Rectal smooth muscle tissue (tissue), 1 donor: ENCODE results near the gene NUAK1.

Source experiments
- H3K27ac ChIP-seq: one replicate; pipeline ENCODE4 v1.7.0; 2013; ENCODE audit warnings: low read depth, low read length, inconsistent platforms
- H3K27me3 ChIP-seq: one replicate; pipeline ENCODE4 v1.7.0; 2013; ENCODE audit warnings: low read length; ENCODE audit not compliant: control insufficient read depth, insufficient read depth
- H3K36me3 ChIP-seq: one replicate; pipeline ENCODE4 v1.7.0; 2013; ENCODE audit warnings: low read length; ENCODE audit not compliant: control insufficient read depth, insufficient read depth
- H3K4me1 ChIP-seq: one replicate; pipeline ENCODE4 v1.7.0; 2013; ENCODE audit warnings: low read length; ENCODE audit not compliant: control insufficient read depth, insufficient read depth
- H3K4me3 ChIP-seq: one replicate; pipeline ENCODE4 v1.7.0; 2013; ENCODE audit warnings: low read length
- H3K9ac ChIP-seq: one replicate; pipeline ENCODE4 v1.7.0; 2013; ENCODE audit warnings: low read length

NUAK1 gene

DNA sequence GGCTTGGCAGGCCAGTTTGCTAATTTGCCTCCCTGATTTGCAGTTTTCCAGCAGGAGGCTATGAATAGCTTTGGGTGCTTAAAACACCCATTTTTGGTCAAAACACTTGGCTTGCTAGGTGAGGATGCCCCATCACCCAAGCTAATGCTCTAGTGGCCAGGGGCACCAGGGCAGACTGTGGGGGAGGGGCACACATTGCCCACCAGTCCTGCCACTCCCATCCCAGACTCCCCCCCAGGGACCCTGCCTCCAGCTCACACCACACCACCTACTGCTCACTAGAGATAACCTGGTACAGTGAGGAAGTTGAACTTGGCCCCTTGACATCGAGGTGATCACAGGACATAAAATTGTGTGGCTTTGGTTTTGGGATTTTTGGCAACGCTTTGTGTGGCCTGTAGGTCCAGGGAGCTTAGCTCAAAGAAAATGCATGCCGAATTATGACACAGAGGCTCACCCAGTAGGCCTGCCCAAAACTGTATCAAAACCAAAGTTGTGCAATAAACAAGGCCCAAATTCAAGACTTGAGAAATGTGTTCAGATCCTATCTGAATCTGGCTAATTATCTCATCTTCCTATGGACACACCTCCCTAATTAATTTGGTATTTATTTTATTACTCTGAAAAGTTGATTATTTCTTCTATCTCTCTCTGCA, 4.3 kb downstream of the NUAK1 start:
- Histone ChIP-seq H3K36me3 (no peaks in the 10 kb centered on the region), H3K27me3 (no peaks in the 10 kb centered on the region), H3K27ac (no peak overlapping the region), H3K4me1 (peaks cover 7% of the 10 kb centered on the region), H3K4me3 (no peak overlapping the region), H3K9ac (no peak overlapping the region)

DNA sequence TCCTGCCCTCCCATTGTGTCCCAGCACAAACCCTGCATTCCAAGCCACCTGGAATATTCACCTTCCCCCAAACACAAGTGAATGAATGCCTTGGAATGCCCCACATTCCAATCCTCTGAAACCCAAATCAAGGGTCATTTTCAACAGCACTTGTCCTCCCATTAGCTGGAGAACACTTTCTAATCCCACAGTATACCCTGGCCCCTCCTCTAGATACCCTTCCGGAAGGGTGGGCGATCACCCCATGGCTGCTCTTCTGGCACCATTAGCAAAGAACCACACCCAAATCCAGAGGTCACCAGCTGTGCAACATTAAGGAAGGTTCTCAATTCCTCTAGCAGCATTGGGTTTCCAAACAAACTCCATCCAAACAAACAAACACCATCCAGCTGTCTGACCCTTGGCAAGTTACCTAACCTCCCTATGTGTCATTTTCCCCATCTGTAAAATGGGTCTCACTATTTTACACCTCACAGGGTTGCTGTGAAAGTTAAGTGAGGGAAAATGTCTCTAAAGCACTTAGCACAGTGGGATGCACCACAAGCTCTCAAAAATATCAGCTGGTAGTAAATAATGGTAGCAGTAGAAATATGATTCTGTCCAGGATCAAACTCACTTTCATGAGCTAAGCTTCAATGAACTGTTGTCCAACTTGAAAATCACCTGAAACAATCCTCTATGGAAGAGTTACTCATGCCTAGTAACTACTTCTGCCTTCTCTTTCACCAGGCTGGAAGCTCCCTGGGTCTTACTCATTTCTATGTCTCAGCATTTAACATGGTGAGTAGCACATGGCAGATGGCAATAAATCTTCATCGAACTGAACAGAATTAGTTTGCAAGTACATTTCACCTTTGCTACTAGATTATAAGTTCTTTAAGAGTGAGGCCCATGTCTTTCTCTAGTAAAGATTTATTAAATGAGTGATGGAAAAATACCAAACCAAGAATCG, 5.3 kb downstream of the NUAK1 start:
- Histone ChIP-seq H3K27ac (no peak overlapping the region), H3K4me3 (no peak overlapping the region)

DNA sequence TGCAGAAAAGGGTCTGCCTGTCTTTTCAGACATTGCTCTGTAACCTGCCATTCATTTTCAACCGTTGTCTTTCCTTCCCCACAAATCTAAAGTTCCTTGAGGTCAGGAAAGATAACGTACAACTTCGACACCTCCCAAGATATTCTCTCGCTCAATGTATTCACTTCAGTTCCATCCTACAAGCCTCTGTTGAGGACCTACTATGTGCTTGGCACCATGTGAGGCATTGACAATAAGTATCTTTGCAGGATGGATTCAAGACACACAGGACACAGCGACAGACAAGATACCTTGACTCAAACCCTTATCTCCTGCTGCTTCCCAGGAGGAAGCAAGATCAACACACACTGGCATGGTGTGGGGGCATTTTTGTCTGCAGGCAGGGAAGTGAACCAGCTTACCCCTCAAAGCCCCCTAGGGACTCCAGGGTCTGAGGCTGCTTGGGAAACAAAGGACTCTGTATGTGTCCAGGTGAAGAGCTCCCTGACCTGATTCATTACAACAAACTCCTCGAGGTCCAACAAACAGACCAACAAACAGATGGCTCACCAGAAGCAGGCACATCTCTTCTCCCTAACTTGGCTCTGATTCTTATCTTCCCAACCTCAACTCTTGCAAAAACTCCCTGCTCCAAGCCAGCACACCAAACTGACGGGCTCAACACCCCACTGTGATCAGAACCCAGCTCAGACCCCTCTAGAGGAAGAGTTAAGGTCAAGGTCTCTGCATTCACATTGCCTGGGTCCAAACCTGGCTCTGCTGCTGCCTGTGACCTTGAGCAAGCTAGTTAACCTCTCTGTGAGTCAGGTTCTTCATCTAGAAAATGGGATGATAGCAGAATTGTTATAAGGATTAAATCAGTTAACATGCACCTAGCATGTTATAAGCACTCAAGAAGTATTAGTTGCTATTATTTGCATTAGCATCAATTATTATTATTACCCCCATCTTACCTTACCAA, 6.3 kb downstream of the NUAK1 start:
- Histone ChIP-seq H3K4me1 (peaks cover 7% of the 10 kb centered on the region), H3K9ac (no peak overlapping the region), H3K4me3 (no peak overlapping the region), H3K27me3 (no peaks in the 10 kb centered on the region), H3K27ac (no peak overlapping the region), H3K36me3 (no peaks in the 10 kb centered on the region)

More for the DNA sequence above, 5.3 kb downstream of the NUAK1 start:
- no peak overlapping the region for H3K9ac ChIP-seq
- no peaks in the 10 kb centered on the region for H3K27me3 ChIP-seq
- peaks cover 7% of the 10 kb centered on the region for H3K4me1 ChIP-seq
- no peaks in the 10 kb centered on the region for H3K36me3 ChIP-seq

DNA sequence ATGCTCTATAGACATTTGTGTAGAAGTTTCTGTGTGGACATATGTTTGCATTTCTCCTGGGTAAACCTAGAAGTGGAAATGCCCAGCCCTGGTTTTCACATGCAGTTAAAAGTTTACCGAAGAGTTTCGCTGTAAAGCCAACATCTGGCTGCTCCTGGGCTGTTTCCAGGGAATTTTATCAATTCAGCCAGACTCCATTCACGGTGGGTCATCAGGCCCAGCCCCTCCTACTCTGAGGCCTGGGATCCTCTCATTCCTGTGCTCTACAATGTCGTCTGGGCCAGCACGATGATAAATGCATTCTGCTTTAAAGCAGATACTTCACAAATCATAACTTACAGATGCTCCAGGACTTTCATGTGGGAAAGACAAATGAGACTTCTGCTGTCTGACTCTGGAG, 7.1 kb downstream of the NUAK1 start:
- Histone ChIP-seq H3K4me3 (no peak overlapping the region), H3K27me3 (no peaks in the 10 kb centered on the region), H3K9ac (no peak overlapping the region), H3K36me3 (no peaks in the 10 kb centered on the region), H3K4me1 (peaks cover 7% of the 10 kb centered on the region), H3K27ac (no peak overlapping the region)

GRCh38 chr12:106130474-106131113, 8.2 kb downstream of the NUAK1 start:
- no peaks in the 10 kb centered on the region for H3K27me3 ChIP-seq
- no peak overlapping the region for H3K9ac ChIP-seq
- H3K4me3 ChIP-seq: no peak overlapping the region
- no peaks in the 10 kb centered on the region for H3K36me3 ChIP-seq
- peaks cover 5% of the 10 kb centered on the region for H3K4me1 ChIP-seq
- no peak overlapping the region for H3K27ac ChIP-seq

DNA sequence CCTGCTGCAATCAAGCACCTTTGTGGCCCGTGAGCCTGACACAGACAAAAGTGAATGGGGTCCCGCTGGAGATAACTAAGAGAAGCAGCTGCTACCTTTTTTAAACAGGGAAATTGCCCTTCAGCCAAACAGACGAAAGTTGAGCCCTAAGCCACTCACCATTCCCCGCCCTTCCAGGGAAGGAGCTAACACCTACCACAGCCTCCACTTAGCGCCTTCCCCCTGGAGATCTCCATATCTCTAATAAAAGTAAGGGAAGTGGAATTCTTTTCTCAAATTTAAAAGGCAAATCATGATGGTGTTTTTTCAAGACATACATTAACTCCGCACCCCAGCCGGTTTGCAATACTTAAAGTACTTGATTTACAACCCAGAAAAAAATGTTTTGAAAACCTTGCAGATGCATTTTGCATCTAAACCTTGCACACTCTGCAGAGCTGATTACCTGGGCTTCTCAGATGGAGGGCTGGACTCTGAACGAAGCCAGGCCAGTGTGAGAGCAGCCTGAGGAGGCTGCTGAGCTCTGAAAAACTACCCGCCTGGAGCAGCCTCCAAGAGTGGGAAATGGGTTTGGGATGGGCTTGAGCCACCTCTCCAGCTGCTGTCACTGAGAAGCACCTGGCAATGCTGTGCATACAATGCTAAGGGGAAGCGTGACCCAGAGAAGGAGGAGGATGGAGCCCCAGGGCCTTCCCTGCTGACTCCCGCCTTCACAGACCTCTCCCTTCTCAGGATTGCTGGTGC, 10.0 kb downstream of the NUAK1 start:
- no peaks in the 10 kb centered on the region for H3K36me3 ChIP-seq
- H3K4me3 ChIP-seq: no peak overlapping the region
- H3K27me3 ChIP-seq: no peaks in the 10 kb centered on the region
- H3K27ac ChIP-seq: no peak overlapping the region
- H3K9ac ChIP-seq: no peak overlapping the region
- H3K4me1 ChIP-seq: peaks cover 5% of the 10 kb centered on the region

DNA sequence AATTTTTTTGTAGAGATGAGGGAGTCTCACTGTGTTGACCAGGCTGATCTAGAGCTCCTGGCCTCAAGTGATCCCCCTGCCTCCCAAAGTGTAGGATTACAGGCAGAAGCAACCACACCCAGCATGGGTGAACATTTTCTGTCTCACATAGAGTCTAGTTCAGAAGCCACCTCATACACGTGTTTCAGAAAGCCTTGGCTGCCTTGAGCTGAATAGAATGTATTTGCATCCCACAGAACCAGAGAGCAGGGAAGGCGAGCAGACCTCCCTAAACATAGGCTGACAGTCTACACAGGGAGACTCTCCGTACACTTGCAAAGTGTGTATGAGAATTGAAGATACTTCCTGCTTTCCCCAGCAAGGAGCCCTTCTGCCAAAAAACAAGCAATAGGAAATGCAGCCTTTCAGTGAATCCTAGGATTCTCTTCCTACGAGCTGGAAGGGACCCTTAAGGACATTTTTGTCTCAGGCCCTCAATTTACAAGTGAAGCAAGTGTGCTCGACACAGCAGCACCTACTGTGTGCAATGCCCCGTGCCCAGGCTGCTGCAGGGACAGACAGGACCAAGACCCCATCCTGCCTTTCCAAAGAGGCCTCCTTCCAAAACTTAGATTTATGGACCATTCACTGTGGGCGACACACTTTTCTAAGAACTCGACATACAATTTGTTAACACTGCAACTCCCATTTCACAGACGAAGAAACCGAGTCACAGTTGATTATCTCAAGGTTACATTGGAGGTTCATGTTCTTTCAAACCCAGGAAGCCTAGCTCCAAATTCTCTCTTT, 11.2 kb downstream of the NUAK1 start:
- no peak overlapping the region for H3K9ac ChIP-seq
- H3K4me1 ChIP-seq: peaks cover 5% of the 10 kb centered on the region
- H3K27me3 ChIP-seq: no peaks in the 10 kb centered on the region
- H3K36me3 ChIP-seq: no peaks in the 10 kb centered on the region
- H3K27ac ChIP-seq: no peak overlapping the region
- H3K4me3 ChIP-seq: no peak overlapping the region

DNA sequence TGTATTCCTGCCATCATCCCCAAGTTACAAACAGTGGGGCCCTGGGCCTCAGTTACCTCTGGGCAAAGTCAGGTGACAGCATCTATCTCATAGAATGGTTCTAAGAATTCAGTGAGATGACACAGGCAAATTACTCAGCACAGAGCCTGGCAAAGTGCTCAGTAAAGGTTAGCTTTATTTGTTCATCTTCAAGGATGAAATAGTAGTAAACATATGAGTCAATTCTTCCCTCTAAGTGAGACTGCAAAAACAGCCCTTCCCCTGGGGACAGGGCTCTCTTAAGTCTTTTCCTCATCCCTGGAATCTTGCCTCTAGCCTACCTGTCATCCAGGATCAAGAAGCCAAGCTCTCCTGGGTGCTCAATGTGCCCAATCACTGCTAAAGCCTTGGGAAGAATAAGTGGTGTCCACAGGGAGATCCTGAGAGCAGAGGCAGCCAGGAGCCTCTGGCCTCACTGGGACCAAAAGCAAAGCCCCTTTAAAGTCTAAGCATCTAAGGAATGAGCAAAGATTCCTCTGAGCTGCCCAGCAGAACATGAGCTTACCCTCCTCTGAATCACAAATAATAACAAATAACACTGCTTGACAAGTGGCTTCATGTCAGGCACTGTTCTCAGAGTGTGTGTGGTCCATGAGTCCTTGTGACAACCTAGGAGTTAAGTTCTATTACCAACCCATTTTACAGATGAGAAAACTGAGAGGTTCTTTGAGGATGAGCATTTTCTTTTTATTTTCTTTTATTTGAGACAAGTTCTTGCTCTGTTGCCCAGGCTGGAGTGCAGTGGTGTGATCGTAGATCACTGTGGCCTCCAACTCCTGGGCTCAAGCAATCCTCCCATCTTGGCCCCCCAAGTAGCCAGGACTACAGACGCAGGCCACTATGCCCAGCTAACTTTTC, 12.1 kb downstream of the NUAK1 start:
- Histone ChIP-seq H3K4me3 (no peak overlapping the region), H3K36me3 (no peaks in the 10 kb centered on the region), H3K27ac (no peak overlapping the region), H3K9ac (no peak overlapping the region), H3K4me1 (no peaks in the 10 kb centered on the region), H3K27me3 (no peaks in the 10 kb centered on the region)

DNA sequence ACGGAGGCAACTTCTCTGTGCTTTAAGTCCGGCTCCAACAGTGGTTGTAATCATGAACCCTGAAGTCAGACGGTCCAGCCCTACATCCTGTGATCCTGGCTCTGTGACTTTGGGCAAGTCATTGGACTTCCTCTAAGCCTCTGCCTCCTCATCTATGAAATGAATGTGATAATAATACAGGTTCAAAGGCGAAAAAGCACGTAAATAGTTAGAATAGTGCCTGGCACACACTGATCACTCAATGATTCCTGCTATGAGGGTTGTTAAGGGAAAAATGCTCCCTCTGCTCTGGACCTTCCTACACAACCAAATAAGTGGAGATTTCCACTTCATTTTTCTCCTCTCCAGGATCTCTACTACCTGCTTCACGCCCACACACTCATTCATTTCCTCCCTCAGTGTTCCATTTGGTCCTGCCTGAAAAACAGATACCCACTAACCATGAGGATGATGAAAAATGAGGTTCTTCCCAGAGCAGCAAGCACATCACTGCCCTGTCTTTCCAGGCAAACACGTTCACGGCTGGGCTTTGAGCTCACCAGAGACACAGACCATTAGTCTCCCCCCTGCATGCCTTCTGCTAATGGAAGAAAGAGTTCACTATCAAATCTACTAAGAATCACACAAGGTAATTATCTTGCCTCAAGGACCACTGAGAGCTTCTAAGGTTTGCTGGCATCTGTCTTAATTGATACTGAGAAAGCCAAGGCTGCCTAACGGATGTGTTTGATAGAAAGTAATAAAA, 13.2 kb downstream of the NUAK1 start:
- H3K36me3 ChIP-seq: no peaks in the 10 kb centered on the region
- H3K9ac ChIP-seq: no peak overlapping the region
- no peaks in the 10 kb centered on the region for H3K4me1 ChIP-seq
- H3K27ac ChIP-seq: no peak overlapping the region
- H3K27me3 ChIP-seq: no peaks in the 10 kb centered on the region
- no peak overlapping the region for H3K4me3 ChIP-seq
